ENCODE data around the gene ZNF263.

ZNF263 gene

DNA sequence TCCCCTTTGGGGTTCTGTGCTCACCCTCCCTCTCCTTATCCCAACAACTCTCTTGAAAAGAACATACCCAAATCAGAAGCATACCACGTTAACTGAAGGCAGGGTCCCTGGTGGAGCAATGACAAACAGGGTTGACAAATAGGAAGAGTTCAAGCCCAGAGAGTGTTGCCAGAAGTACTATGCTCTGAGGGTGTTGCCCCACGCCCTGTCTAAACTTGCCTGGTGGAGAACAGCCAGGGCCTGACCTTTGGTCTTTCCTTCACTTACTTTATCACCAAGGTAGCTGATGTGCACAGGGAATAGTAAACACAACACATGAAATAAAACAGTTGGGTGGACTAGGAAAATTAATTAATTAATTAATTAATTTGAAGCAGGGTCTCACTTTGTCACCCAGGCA lies 45.4 kb downstream of the ZNF263 start:
- no peak for DNase-seq

Measured in CD4-positive, alpha-beta T cell treated with Interferon gamma for 1 hour (primary cell).